ENCODE measurements around the gene TMEM43.

Gene TMEM43

GRCh38 chr3:14133188-14133800 lies 8.4 kb downstream of the TMEM43 start:
- H3K4me3 ChIP-seq (ENCODE audit: low read length), result no peak overlapping the region
- TF ChIP-seq, protein P1, sequence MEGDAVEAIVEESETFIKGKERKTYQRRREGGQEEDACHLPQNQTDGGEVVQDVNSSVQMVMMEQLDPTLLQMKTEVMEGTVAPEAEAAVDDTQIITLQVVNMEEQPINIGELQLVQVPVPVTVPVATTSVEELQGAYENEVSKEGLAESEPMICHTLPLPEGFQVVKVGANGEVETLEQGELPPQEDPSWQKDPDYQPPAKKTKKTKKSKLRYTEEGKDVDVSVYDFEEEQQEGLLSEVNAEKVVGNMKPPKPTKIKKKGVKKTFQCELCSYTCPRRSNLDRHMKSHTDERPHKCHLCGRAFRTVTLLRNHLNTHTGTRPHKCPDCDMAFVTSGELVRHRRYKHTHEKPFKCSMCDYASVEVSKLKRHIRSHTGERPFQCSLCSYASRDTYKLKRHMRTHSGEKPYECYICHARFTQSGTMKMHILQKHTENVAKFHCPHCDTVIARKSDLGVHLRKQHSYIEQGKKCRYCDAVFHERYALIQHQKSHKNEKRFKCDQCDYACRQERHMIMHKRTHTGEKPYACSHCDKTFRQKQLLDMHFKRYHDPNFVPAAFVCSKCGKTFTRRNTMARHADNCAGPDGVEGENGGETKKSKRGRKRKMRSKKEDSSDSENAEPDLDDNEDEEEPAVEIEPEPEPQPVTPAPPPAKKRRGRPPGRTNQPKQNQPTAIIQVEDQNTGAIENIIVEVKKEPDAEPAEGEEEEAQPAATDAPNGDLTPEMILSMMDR (conservative IDR thresholded peaks at IDR 0.05; ENCODE audit: low read depth, low read length), result no peak
- no peak for DNase-seq (ENCODE audit: low read depth)

DNA sequence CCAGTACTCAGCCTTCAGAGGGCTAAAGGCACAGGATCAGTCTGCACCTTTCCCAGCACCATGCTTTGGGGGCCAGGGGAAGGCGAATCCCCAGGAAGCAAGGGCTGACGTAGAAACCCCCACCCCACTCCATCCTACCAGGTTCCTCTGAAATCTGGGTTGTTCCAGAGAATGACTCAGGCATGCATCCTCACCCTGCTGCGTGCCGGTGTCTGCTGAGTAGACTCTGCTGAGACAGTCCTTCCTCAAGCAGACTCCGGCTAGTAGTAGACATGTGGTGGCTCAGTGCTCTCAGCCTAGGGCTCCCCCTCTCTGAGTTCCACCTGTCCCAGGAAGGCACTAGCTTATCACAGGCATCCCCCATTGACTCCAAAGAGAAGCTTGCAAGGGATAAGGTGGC lies 9.0 kb downstream of the TMEM43 start:
- TF ChIP-seq, protein P1 (conservative IDR thresholded peaks at IDR 0.05; ENCODE audit: low read depth, low read length), result no peak
- DNase-seq (ENCODE audit: low read depth), result no peak
- H3K4me3 ChIP-seq (ENCODE audit: low read length), result no peak overlapping the region

DNA sequence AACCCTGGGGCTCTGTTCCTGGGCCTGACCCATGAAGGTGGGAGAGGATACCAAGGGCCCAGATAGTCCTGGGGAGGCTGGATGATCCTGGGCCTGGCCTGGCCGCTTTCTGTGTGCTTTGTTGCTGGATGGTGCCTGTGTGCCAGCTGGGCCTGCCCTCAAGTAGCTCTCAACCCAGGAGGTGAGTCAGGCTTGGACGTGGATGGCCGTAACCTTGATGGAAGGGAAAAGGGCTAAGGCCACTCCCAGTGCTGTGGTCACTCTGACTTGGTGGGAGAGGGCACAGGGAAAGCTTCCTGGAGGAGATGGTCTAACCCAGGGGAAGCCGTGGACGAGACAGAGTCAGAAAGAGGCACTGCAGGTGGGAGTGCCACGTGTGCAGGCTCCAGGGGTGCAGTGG lies 9.4 kb downstream of the TMEM43 start:
- TF ChIP-seq, protein P1 (conservative IDR thresholded peaks at IDR 0.05; ENCODE audit: low read depth, low read length), result no peak
- no peak for DNase-seq (ENCODE audit: low read depth)
- no peak overlapping the region for H3K4me3 ChIP-seq (ENCODE audit: low read length)

GRCh38 chr3:14135581-14135980 lies 10.7 kb downstream of the TMEM43 start:
- TF ChIP-seq, protein P1 (conservative IDR thresholded peaks at IDR 0.05; ENCODE audit: low read depth, low read length), result no peak
- DNase-seq (ENCODE audit: low read depth), result no peak

GRCh38 chr3:14137004-14137403 lies 12.2 kb downstream of the TMEM43 start:
- H3K4me3 ChIP-seq (ENCODE audit: low read length), result no peak overlapping the region
- TF ChIP-seq, protein P1 (conservative IDR thresholded peaks at IDR 0.05; ENCODE audit: low read depth, low read length), result no peak
- no peak for DNase-seq (ENCODE audit: low read depth)

More at GRCh38 chr3:14135581-14135980, 10.7 kb downstream of the TMEM43 start:
- H3K4me3 ChIP-seq (ENCODE audit: low read length), result no peak overlapping the region

DNA sequence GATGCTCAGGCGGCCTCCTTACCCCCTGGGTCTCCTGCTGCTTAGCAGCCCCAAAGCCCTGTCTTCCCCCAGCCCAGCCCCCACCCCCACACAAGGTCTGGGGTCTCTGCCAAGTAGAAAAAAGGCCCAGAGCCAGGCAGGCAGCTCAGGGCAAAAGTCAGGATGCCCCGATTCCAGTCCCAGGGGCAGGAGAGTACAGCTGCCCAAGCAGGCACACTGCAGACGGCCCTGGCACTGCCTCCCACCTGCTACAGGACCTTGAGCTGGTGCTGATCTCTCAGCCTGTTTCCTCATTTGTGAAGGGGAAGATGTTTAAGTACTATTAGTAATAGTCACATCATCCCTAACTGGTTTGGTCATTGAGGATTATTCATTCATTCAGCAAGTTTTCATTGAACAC lies 12.6 kb downstream of the TMEM43 start:
- TF ChIP-seq, protein P1 (conservative IDR thresholded peaks at IDR 0.05; ENCODE audit: low read depth, low read length), result no peak
- H3K4me3 ChIP-seq (ENCODE audit: low read length), result no peak overlapping the region
- no peak for DNase-seq (ENCODE audit: low read depth)

GRCh38 chr3:14138109-14138877 lies 13.4 kb downstream of the TMEM43 start:
- DNase-seq (ENCODE audit: low read depth), result no peak
- H3K4me3 ChIP-seq (ENCODE audit: low read length), result no peak overlapping the region
- TF ChIP-seq, protein P1 (conservative IDR thresholded peaks at IDR 0.05; ENCODE audit: low read depth, low read length), result no peak

Data from retinal pigment epithelial cell (primary cell).